ENCODE measurements around the gene HRK. TPM values are rescaled to one million over a fixed set of nuclear protein-coding genes. Genes with fewer than 3 reads are reported as not detected.

The HRK gene
- total RNA-seq, 1 donor from 2014 or later: 4.4 TPM

DNA sequence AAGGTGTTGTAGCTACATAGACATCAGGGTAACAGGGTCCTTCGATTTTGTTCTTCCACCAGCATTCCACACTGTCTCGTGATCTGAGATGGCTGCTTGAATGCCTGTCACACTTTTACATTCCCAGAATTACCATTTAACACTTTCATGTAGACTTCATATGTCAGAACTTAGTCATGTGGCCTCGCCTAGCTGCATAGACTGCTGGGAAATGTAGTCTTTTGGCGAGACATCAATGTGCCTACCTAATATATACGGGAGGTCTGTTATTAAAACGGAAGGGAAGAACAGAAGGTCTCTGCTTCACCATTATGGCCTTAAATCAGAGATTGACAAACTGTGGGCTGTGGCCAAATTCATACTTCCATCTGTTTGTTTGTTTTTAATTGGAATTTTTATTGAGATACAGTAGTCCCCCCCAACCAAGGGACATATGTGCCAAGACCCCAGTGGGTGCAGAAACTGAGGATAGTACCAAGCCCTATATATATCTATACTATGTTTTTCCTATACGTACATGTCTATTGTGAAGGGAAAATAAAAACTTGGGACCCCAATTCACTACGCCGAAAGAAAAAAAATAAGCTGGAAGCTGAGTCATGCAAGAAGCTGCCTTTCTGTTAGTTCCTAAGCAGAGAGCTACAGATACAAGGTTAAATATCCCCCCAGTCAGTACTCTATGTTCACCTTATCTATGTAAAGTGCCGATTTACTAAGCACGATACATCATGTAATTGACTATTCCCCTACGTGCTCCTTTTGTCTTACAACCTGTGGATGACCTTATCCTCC is 11.3 kb upstream of the HRK start:
- TF ChIP-seq, protein P1, sequence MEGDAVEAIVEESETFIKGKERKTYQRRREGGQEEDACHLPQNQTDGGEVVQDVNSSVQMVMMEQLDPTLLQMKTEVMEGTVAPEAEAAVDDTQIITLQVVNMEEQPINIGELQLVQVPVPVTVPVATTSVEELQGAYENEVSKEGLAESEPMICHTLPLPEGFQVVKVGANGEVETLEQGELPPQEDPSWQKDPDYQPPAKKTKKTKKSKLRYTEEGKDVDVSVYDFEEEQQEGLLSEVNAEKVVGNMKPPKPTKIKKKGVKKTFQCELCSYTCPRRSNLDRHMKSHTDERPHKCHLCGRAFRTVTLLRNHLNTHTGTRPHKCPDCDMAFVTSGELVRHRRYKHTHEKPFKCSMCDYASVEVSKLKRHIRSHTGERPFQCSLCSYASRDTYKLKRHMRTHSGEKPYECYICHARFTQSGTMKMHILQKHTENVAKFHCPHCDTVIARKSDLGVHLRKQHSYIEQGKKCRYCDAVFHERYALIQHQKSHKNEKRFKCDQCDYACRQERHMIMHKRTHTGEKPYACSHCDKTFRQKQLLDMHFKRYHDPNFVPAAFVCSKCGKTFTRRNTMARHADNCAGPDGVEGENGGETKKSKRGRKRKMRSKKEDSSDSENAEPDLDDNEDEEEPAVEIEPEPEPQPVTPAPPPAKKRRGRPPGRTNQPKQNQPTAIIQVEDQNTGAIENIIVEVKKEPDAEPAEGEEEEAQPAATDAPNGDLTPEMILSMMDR (IDR thresholded peaks at IDR 0.05; ENCODE audit: unreplicated experiment): no peak
- Mint-ChIP-seq H3K36me3 (no peaks in the 10 kb centered on the region), H3K27me3 (ENCODE audit: low read depth) (peaks cover 45% of the 10 kb centered on the region), H3K4me1 (no peaks in the 10 kb centered on the region), H3K27ac (no peak overlapping the region), H3K9me3 (peaks cover 7% of the 10 kb centered on the region), H3K4me3 (no peak overlapping the region)
- DNase-seq (ENCODE audit: low spot score in 2 of 2, unreplicated experiment in 2 of 2): no peak

- TF ChIP-seq, protein P1 (IDR thresholded peaks at IDR 0.05; ENCODE audit: unreplicated experiment): no peak
- Mint-ChIP-seq H3K4me3 (no peak overlapping the region), H3K36me3 (no peaks in the 10 kb centered on the region), H3K27ac (no peak overlapping the region), H3K27me3 (ENCODE audit: low read depth) (peaks cover 45% of the 10 kb centered on the region), H3K4me1 (no peaks in the 10 kb centered on the region), H3K9me3 (peaks cover 7% of the 10 kb centered on the region)
- no peak for DNase-seq (ENCODE audit: low spot score in 2 of 2, unreplicated experiment in 2 of 2)
Observed at GRCh38 chr12:116891019-116891418, 9.8 kb upstream of the HRK start.

- H3K4me3 Mint-ChIP-seq: no peak overlapping the region
- no peak for DNase-seq (ENCODE audit: low spot score in 2 of 2, unreplicated experiment in 2 of 2)
- H3K4me1 Mint-ChIP-seq: no peaks in the 10 kb centered on the region
- H3K36me3 Mint-ChIP-seq: no peaks in the 10 kb centered on the region
- no peak overlapping the region for H3K27ac Mint-ChIP-seq
- peaks cover 7% of the 10 kb centered on the region for H3K9me3 Mint-ChIP-seq
- TF ChIP-seq, protein P1 (IDR thresholded peaks at IDR 0.05; ENCODE audit: unreplicated experiment): no peak
- H3K27me3 Mint-ChIP-seq (ENCODE audit: low read depth): peaks cover 48% of the 10 kb centered on the region
Observed at GRCh38 chr12:116890330-116890729, 9.1 kb upstream of the HRK start.

DNA sequence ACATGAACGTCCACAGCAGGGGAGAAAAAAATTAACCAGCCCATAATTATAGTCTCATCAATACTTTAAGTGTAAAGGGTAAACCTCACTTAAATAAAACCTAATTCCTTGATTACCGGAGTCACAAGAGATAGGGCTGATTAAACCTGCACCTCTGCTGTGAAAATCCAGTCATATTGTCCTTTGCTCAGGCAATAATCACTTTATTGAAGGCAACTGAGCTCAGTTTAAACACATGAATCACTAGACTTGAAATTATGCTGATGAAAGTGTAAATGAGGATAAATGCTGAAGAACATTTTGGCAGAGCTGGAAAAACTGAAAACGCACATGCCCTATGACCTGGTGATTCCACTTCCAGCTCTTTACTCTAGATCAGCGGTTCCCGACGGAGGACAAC is 6.7 kb upstream of the HRK start:
- peaks cover 7% of the 10 kb centered on the region for H3K9me3 Mint-ChIP-seq
- peaks cover 63% of the 10 kb centered on the region for H3K27me3 Mint-ChIP-seq (ENCODE audit: low read depth)
- H3K4me1 Mint-ChIP-seq: no peaks in the 10 kb centered on the region

DNA sequence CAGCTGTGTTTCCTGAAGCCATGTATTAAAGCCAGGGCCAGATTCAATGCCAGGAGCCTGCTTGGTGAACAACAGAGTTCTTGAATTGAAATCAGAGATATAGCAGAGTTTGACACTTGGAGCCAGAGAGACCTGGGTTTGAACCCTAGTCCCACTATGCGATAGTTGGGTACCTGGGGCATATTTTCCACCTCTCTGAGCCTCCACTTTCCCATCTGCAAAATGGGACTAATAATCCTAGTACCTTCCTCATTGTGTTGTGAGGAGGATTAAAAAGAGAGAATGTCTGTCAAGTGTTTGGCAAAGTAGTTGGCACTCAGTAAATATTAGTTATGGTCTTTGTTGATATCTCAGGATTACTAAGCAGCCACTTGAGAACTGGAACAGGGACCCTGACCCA is 6.0 kb upstream of the HRK start:
- no peak overlapping the region for H3K27ac Mint-ChIP-seq
- H3K4me1 Mint-ChIP-seq: peaks cover 2% of the 10 kb centered on the region
- DNase-seq (ENCODE audit: low spot score in 2 of 2, unreplicated experiment in 2 of 2): no peak
- peaks cover 7% of the 10 kb centered on the region for H3K9me3 Mint-ChIP-seq
- TF ChIP-seq, protein P1 (IDR thresholded peaks at IDR 0.05; ENCODE audit: unreplicated experiment): no peak
- no peak overlapping the region for H3K4me3 Mint-ChIP-seq
- no peaks in the 10 kb centered on the region for H3K36me3 Mint-ChIP-seq
- H3K27me3 Mint-ChIP-seq (ENCODE audit: low read depth): peaks cover 67% of the 10 kb centered on the region

More for the DNA sequence above, 6.7 kb upstream of the HRK start:
- no peak overlapping the region for H3K27ac Mint-ChIP-seq
- DNase-seq (ENCODE audit: low spot score in 2 of 2, unreplicated experiment in 2 of 2): no peak
- no peak overlapping the region for H3K4me3 Mint-ChIP-seq
- TF ChIP-seq, protein P1 (IDR thresholded peaks at IDR 0.05; ENCODE audit: unreplicated experiment): no peak
- no peaks in the 10 kb centered on the region for H3K36me3 Mint-ChIP-seq
